Stimulated activated CD4-positive, alpha-beta T cell treated with anti-CD3 and anti-CD28 coated beads, Interleukin-1b, Interleukin-23, amount 100 ng/mL, for 48 hours (primary cell): ENCODE data around the gene MRM3.
"Not testable (repeated sequence)": the region's sequence is repeated elsewhere in the genome, so short reads cannot be mapped to it uniquely, and the experiment has no call there.

Source experiments
- DNase-seq: peaks from one replicate; pipeline ENCODE4 v3.0.0-alpha.2; 2020

MRM3 gene

DNA sequence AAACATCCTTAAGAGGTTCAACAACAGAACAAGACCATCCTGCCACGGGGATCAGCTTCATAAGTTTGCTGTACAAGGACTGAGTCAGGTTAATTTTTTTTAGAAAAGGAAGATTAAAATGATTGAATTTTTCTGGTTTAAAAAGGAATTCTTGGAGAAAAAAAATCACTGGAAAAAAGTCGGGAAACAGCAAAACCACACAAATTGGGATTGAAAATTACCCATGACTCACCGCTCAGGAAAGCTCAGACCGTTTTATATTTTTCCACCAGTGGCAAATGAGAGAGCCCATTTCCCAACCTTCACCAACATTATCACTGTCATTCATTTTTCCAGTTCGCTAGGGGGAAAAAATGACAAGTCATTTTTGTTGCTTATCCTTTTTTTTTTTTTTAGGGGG lies 46.6 kb downstream of the MRM3 start:
- no peak for DNase-seq

DNA sequence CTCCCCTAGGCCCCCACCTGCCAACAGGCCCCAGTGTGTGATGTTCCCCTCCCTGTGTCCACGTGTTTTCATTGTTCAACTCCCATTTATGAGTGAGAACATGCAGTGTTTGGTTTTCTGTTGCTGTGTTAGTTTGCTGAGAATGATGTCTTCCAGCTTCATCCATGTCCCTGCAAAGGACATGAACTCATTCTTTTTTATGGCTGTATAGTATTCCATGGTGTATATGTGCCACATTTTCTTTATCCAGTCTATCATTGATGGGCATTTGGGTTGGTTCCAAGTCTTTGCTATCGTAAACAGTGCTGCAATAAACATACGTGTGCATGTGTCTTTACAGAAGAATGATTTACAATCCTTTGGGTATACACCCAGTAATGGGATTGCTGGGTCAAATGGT lies 47.5 kb downstream of the MRM3 start:
- DNase-seq: not testable (repeated sequence)

DNA sequence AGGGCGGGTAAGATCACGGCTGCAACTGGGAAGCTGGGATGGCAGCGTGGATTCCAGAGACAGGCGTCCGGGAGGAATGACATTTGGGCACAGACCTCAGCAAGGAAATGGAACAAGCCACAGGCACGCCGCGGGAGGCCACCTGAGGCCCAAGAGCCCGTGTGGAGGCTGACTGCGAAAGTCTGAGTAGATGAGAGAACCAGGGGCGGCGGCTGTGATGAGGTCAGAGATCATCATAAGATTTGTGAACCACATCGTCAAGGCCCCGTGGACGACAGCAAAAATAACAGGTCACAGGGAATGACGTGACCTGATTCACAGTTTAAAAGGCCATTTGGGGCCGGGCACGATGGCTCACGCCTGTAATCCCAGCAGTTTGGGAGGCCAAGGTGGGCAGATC lies 48.2 kb downstream of the MRM3 start:
- DNase-seq: no peak

DNA sequence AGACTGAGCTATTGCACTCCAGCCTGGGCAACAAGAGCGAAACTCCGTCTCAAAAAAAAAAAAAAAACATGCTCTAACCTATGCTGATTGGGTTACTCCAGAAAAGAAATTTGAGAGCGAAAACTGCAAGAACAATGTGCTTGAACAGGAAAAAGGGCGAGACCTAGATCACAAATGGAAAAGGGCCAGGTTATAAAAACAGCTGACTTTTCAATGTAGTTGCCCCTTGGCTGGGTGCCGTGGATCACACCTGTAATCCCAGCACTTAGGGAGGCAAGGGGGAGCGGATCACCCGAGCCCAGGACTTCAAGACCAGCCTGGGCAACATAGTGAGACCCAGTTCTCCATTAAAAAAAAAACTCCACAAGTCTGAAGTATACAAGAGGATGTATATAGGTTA lies 48.8 kb downstream of the MRM3 start:
- no peak for DNase-seq

DNA sequence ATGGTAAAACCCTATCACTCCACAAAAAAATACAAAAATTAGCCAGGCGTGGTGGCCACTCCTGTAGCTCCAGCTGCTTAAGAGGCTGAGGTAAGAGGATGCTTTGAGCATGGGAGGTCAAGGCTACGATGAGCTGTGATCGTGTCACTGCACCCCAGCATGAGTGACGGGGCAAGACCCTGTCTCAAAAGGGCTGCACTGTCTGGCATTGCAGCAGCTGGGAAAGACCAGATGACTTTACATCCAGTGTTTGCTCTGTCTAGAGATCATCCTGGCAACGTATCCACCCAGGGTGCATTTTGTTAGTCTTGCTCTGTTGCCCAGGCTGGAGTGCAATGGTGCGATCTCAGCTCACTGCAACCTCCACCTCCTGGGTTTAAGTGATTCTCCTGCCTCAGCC lies 52.0 kb downstream of the MRM3 start:
- DNase-seq: no peak

DNA sequence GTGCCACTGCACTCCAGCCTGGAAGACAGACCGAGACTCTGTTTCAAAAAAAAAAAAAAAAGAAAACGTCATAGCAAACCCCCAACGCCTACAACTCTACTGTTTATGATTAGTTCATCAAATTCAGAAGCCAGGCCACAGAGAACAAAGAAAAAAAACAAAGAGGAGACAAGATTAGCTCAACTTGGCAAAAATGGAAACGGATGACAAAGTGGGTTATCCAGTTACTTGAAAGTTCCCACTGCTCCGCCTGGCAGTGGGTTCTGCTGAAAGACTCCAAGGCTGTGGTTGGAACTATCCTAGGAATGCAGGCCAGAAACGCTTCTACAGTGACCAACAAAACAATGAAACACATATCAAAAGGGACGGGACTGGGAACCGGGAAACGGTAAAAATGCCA lies 53.1 kb downstream of the MRM3 start:
- no peak for DNase-seq

DNA sequence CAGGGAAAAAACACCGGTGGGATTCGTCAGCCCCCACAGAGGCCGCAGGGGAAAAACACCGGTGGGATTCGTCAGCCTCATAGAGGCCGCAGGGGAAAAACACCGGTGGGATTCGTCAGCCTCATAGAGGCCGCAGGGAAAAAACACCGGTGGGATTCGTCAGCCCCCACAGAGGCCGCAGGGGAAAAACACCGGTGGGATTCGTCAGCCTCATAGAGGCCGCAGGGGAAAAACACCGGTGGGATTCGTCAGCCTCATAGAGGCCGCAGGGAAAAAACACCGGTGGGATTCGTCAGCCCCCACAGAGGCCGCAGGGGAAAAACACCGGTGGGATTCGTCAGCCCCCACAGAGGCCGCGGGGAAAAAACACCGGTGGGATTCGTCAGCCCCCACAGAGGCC lies 53.6 kb downstream of the MRM3 start:
- not testable (repeated sequence) for DNase-seq

DNA sequence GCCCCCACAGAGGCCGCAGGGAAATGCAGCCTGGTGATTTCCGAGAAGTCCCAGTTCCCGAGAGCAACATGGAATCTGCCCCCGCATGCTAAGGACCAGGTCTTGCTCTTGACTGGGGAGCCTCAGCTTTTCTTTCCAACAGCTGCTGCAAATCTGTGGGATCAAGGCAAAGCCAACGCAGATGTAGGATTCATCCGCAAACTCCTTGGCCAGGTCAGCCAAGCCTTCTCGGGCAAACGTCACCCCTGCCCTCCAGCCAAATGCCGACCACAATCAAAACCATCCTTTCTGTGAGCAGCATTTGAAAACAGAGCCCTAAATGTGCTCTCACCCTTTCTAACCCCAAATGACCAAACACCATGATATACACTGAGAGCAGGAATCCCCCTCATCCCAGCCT lies 54.0 kb downstream of the MRM3 start:
- DNase-seq: no peak

DNA sequence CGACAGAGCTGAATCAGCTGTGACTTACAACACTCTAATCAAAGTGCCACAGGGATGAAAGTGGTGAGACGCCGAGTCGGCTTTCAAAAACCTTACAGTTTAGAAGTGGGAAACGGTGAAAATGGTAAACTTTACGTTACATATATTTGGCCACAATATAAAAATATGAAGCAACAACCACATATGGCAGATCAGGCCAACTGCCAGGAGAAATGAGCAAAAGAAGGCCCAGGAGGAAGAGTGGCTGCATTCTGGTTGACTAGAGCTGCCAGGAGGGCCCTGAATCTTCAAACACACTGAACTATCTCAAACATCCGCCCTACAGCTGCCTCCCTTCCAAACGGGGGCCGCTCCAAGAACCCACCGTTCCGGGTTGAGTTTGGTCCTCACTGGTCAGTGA lies 56.3 kb downstream of the MRM3 start:
- no peak for DNase-seq

DNA sequence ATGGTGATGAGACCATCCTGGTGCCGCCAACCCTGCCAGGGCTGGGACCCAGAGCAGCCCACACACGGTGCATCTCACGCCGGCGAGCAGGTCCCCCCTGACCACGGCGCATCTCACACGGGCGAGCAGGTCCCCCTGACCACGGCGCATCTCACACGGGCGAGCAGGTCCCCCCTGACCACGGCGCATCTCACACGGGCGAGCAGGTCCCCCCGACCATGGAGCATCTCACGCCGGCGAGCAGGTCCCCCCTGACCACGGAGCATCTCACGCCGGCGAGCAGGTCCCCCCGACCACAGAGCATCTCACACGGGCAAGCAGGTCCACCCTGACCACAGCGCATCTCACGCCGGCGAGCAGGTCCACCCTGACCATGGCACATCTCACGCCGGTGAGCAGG lies 59.2 kb downstream of the MRM3 start:
- no peak for DNase-seq
